Thyroid gland (tissue), 4 donors: ENCODE results near the gene ADCY7. TPM values are rescaled to one million over a fixed set of nuclear protein-coding genes. Genes with fewer than 3 reads are reported as not detected.

Source experiments
- DNase-seq, 2 donors: peaks; one replicate each; pipeline ENCODE4 v3.0.0-alpha.2; 2019
- H3K27ac ChIP-seq, 3 donors: fragments of 200-600 bp; sonication (generic); 1 replicate in 2 of 3; 2 replicates in 1 of 3; pipeline ENCODE4 v1.5.1; 2016 to 2019; ENCODE audit warnings: mild to moderate bottlenecking in 1 of 3, moderate library complexity in 1 of 3
- H3K27me3 ChIP-seq: fragments of 200-600 bp; sonication (generic); one replicate; pipeline ENCODE4 v1.5.1; 2019
- H3K36me3 ChIP-seq, 2 donors: fragments of 200-600 bp; sonication (generic); one replicate each; pipeline ENCODE4 v1.5.1; 2016 to 2019
- H3K4me1 ChIP-seq, 2 donors: fragments of 200-600 bp; sonication (generic); one replicate each; pipeline ENCODE4 v1.5.1; 2017 to 2019
- H3K4me3 ChIP-seq, 3 donors: fragments of 200-600 bp; sonication (generic); replicated peaks in 1 of 3; 1 replicate in 2 of 3; 2 replicates in 1 of 3; pipeline ENCODE4 v1.5.1; 2016; ENCODE audit warnings: mild to moderate bottlenecking in 1 of 3
- H3K9me3 ChIP-seq: fragments of 200-600 bp; sonication (generic); one replicate; pipeline ENCODE4 v1.5.1; 2017
- CTCF ChIP-seq, 6 experiments: fragments of 200-600 bp in 3 of 6; fragments of 450-650 bp in 3 of 6; sonication (generic) in 3 of 6; IDR thresholded peaks; one replicate each; pipeline ENCODE4 v1.5.1; 2016 to 2019; ENCODE audit warnings: antibody characterized with exemption in 6 of 6, mild to moderate bottlenecking in 2 of 6, inconsistent platforms in 1 of 6, moderate library complexity in 1 of 6
- POLR2A ChIP-seq, 2 donors: fragments of 450-650 bp; IDR thresholded peaks; one replicate each; pipeline ENCODE4 v1.6.1; 2017; ENCODE audit warnings: antibody characterized with exemption in 2 of 2, mild to moderate bottlenecking in 2 of 2, moderate library complexity in 1 of 2
- WGBS, 2 donors: methylation state at CpG; one replicate each; pipeline ENCODE4 v1.1.5; 2017; 5-methylcytosine and 5-hydroxymethylcytosine counted together
- intact Hi-C: fragments of 100-400 bp; cut with DNase I; formaldehyde crosslinking; loops from one replicate; pipeline ENCODE4 v1.15.1; 2023
- total RNA-seq, 4 donors: library from RNA; depleted of rRNA; stranded (reverse); fragments of >200 nt; gene quantifications; one replicate each; pipeline ENCODE4 v1.2.3, GENCODE V29; 2016

Gene ADCY7
- total RNA-seq, 4 donors from 2014 or later = 4.2 to 8.2 (median 7.1) TPM

- no peaks in the 10 kb centered on the region for H3K27me3 ChIP-seq
- H3K4me3 ChIP-seq = no peak overlapping the region
- intact Hi-C loops = no loop called here
- no peaks in the 10 kb centered on the region for H3K4me1 ChIP-seq
- TF ChIP-seq CTCF (IDR thresholded peaks at IDR 0.05) = no peak
- TF ChIP-seq POLR2A (IDR thresholded peaks at IDR 0.05) = no peak
- no peak for DNase-seq
- no peak overlapping the region for H3K27ac ChIP-seq
- no peaks in the 10 kb centered on the region for H3K36me3 ChIP-seq
- WGBS, 2 donors = 87 to 92% methylated on average over 13 to 25 of the region's 26 CpGs
- H3K9me3 ChIP-seq = no peaks in the 10 kb centered on the region
Observed at GRCh38 chr16:50291719-50292565, 25.6 kb downstream of the ADCY7 start.

GRCh38 chr16:50292566-50292948, 26.2 kb downstream of the ADCY7 start:
- H3K27ac ChIP-seq = no peak overlapping the region
- no peaks in the 10 kb centered on the region for H3K4me1 ChIP-seq
- intact Hi-C loops = no loop called here
- H3K27me3 ChIP-seq = no peaks in the 10 kb centered on the region
- TF ChIP-seq CTCF (IDR thresholded peaks at IDR 0.05) (no peak), POLR2A (IDR thresholded peaks at IDR 0.05) (no peak)
- WGBS, 2 donors = 92 to 98% methylated on average over 10 to 11 of the region's 12 CpGs
- H3K4me3 ChIP-seq = no peak overlapping the region
- DNase-seq = no peak
- no peaks in the 10 kb centered on the region for H3K9me3 ChIP-seq
- no peaks in the 10 kb centered on the region for H3K36me3 ChIP-seq

GRCh38 chr16:50293041-50293783, 26.9 kb downstream of the ADCY7 start:
- Histone ChIP-seq H3K27ac (no peak overlapping the region), H3K4me1 (no peaks in the 10 kb centered on the region), H3K9me3 (no peaks in the 10 kb centered on the region), H3K4me3 (no peak overlapping the region), H3K27me3 (no peaks in the 10 kb centered on the region), H3K36me3 (no peaks in the 10 kb centered on the region)
- WGBS, 2 donors = 88 to 91% methylated on average over 18 of the region's 20 CpGs
- no peak for DNase-seq
- TF ChIP-seq CTCF (IDR thresholded peaks at IDR 0.05) = no peak
- no peak for TF ChIP-seq POLR2A (IDR thresholded peaks at IDR 0.05)
- intact Hi-C loops = no loop called here

- TF ChIP-seq POLR2A (IDR thresholded peaks at IDR 0.05) = no peak
- TF ChIP-seq CTCF (IDR thresholded peaks at IDR 0.05) = no peak
- 91 to 92% methylated on average over 12 to 14 of the region's 20 CpGs for WGBS, 2 donors
- Histone ChIP-seq H3K27me3 (no peaks in the 10 kb centered on the region), H3K36me3 (no peaks in the 10 kb centered on the region), H3K9me3 (no peaks in the 10 kb centered on the region), H3K4me3 (no peak overlapping the region), H3K4me1 (no peaks in the 10 kb centered on the region), H3K27ac (no peak overlapping the region)
- no peak for DNase-seq
- intact Hi-C loops = no loop called here
Observed at GRCh38 chr16:50293994-50294855, 27.9 kb downstream of the ADCY7 start.
